NCI-H524 (cell line): ENCODE measurements around the gene POR.
"Not testable (repeated sequence)": the region's sequence is repeated elsewhere in the genome, so short reads cannot be mapped to it uniquely, and the experiment has no call there.

ENCODE experiments used
- DNase-seq, 2 experiments: peaks; one replicate each; lab custom pipeline; 2025; lab: John Stamatoyannopoulos, UW

POR gene

DNA sequence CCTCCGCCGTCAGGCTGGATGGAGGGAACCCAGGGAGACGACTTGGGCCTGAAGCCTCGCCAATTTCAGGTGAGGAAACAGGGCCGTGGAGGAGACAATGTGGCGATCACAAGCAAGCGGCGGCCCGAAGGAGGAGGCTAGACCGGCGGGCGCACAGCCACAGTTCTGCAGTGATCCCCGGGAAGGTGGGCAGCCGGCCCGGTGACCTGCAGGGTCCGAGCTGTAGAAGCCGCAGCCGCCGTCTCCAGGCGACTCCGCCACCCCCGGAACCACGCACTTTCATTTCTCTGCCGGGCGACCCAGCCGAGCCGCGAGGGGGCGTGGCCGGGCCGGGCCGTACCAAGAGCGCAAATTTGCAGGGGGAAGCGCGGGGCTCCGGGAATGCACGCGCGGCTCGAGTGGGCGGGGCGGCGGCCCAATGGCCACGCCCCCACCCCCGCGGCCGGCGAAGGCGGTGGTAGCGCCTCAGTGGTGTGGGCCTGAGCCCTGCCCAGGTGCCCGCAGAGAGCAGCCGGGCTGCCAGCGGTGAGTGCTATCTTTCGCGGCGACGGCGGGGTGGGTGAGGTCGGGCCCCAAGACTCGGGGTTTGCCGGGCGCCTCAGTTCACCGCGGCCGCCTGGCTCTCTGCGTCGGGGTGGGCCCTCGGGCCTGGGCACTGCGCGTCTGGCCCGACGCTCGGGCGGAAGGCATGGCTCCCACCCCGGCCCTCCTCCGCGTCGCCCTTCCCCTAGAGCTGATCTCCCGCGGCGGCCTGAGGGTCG lies at the start of gene POR:
TSS of gene POR (plus strand) at position 501 of the 761 bp plus-strand sequence. CDS start 38,847 bp downstream, outside the sequence.
- peak; percentile 88 to 90 for DNase-seq

DNA sequence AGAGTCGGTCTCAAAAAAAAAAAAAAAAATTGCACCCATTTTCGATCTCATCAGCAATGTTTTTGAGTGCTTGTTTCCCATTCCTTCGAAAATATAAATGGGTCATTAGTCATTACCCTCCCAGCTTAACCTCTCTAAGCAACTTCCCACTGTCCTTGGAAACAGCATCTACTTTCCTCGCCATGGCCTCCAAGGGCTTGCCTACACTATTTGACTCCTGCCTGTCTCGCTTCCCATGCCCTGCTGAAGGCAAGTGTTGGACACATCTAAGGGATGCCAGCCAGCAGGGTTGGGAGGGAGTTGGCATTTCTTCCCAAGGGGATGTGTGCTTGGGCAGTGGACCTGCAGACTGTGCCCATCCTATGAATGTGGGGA lies 48.9 kb upstream of the POR start:
- DNase-seq: peak in 1 of 2 experiments; percentile 40

DNA sequence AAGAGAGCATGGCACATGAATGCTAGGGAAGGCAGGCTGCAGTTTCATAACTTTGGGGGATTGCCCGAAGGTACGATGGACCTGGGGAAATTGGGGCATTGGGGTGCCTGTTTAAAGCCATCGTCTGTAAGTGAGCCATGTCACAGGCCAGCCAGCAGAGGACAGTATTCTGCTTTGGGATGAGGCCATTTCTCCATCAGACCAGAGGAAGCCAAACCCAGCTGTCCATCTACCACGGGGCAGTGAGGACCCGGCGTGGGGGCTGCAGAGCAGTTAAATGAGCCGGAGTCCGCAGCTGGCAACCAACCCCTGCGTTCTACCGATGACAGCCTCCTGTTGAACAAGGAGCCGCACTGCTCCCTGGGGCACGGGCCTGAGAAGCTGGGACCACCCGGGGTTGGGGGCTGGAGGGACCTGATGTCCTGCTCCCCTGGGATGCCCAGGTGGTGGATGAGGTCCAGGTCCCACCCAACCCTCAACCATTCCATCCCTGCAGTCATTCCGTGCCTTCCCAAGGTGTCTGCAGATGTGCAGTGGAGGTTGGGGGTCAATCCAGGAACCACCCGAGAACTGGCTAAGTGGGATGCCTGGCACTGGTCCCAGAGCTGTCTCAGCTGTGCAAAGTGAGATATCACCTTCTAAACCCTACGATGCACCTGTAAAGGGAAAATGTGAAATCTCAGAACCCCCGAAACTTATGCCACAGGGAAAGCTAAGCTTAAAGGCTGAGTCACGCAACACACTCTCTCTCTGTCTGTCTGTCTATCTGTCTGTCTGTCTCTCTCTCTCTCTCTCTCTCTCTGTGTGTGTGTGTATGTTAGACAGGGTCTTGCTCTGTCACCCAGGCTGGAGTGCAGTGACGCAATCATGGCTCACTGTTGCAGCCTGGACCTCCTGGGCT lies 48.2 kb upstream of the POR start:
- peak; percentile 44 to 76 for DNase-seq

DNA sequence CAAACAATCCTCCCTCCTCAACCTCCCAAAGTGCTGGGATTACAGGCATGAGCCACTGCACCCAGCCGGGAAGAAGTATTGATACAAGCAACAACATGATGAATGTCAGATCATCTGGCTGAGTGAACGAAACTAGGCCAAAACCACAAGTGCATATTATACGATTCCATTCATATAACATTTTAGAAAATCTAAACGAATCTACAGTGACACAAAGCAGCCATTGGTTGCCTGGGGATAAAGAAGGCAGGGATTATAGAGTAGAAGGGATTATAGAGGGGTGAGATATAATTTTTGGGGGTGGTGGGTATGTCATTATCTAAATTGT lies 47.6 kb upstream of the POR start:
- no peak for DNase-seq

DNA sequence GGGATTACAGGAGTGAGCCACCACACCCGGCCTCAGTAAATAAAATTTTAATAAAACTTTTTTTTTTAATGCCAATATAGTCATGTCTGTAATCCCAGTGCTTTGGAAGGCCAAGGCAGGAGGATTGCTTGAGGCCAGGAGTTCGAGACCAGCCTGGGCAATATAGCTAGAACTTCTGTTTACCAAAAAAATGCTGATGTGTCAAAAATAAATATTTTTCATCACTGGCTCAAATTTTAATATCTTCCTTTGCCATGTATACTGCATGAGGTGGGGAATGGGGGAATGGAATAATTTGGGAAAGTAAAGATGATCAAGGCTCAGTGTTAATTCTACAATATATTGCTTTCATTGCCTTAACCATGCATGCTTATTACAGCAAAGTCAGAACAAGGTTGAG lies 46.8 kb upstream of the POR start:
- no peak for DNase-seq

DNA sequence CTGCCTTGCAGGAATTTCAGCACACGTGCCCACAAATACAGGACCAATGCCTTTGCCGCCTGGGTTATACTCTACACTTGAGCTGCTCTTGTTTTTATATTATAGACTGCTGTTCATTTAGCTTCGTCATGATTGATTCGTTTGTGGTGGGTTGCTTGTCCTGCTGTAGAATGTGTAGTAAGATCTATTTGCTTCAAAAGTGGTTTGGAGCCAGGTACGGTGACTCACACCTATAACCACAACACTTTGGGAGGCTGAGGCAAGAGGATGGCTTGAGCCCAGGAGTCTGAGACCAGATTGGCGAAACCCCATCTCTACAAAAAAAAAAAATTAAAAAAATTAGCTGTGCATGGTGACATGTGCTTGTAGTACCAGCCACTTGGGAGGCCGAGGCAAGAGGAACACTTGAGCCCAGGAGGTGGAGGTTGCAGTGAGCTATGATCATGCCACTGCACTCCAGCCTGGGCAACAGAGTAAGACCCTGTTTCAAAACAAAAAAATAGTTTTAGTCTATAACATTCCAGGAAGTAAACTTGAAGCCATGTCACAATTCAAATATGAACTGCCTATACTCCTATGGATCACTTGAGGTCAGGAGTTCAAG lies 45.1 kb upstream of the POR start:
- DNase-seq: no peak

DNA sequence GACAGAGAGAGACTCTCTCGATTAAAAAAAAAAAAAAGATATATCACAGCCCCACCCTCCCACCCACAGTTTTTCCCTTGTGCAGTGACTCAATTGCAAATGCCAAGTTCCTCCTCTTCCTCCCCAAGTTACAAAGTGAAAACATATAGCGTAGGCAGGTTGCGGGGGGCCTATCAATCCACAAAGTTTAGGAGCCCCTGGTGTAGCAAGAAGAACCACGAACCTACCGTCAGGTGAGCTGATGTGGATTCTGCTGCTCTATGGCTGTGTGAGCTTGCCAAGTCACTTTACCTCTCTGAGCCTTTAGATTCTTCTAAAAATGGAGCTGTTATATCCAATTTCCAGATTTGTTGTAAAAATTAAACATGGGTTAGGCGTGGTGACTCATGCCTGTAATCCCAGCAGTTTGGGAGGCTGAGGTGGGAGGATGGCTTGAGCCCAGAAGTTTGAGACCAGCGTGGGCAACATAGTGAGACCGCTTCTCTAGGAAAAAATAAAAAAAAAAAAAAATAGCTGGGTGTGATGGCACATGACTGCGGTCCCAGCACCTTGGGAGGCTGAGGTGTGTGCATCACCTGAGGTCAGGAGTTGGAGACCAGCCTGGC lies 44.3 kb upstream of the POR start:
- no peak for DNase-seq

DNA sequence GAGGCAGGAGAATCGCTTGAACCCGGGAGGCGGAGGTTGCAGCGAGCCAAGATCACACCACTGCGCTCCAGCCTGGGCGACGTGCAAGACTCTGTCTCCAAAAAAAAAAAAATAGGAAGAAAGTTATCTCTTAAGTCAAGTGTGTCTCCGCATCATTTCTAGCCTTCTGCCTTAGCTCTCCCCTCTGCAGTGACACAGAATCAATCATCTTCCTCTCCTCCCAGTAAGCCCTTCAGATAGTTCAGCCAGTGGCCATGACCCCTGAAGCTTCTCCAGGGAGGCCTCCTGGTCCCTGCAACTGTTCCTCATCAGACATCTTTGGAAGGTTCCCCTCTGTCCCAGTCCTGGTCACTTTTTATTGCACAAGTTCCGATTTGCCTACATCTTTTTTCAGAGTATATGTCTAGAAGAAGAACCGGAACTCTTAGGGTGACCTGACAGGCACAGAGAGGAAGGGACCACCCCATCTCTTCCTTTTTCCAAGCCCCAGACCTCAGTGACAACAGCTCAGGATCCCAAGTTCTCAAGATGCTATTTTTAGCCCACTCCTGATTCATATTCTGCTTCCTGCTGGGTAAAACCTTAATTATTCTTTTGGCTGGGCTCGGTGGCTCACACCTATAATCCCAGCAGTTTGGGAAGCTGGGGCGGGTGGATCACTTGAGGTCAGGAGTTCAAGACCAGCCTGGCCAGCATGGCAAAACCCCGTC lies 42.7 kb upstream of the POR start:
- no peak for DNase-seq

DNA sequence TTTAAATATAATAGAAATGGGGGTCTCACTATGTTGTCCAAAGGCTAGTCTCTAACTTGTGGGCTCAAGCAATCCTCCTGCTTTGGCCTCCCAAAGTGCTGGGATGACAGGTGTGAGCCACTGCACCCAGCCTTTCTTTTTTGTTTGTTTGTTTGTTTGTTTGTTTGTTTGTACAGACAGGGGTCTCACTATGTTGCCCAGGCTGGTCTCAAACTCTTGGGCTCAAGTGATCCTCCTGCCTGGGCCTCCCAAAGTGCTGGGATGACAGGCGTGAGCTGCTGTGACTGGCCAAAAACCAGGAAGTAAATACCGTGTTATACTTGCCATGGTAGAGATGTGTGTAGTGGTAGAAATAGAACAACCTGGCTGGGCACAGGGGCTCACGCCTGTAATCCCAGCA lies 40.8 kb upstream of the POR start:
- DNase-seq: not testable (repeated sequence)

DNA sequence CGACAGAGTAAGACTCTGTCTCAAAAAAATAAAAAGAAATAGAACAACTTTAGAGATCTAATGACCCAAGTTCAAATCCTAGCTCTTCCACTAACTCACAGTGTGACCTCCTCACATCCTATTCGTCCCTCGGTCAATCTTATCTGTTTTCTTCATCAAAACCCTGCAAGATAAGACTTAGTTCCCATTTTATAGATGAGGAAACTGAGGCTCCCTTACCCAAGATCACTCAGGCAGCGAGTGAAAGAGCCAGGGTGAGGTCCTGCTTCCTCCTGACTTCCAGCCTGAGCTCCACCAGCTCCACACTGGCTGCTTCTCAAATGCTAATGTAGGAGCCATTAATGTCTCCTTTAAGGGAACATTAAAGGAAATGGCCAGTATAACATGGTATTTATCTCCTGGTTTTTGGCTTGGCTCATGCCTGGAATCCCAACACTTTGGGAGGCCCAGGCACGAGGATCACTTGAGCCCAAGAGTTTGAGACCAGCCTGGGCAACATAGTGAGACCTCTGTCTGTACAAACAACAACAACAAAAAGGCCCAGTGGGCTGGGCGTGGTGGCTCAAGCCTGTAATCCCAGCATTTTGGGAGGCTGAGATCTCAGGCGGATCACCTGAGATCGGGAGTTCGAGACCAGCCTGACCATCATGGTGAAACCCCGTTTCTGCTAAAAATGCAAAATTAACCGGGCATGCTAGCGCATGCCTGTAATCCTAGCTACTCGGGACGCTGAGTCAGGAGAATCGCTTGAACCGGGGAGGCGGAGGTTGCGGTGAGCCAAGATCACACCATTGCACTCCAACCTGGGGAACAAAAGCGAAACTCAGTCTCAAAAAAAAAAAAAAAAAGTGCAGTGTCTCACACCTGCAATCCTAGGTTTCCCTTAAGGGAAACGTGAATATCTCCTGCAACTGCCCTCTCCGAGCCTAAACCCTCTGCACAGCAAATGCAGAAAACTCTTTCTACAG lies 39.6 kb upstream of the POR start:
- no peak for DNase-seq

DNA sequence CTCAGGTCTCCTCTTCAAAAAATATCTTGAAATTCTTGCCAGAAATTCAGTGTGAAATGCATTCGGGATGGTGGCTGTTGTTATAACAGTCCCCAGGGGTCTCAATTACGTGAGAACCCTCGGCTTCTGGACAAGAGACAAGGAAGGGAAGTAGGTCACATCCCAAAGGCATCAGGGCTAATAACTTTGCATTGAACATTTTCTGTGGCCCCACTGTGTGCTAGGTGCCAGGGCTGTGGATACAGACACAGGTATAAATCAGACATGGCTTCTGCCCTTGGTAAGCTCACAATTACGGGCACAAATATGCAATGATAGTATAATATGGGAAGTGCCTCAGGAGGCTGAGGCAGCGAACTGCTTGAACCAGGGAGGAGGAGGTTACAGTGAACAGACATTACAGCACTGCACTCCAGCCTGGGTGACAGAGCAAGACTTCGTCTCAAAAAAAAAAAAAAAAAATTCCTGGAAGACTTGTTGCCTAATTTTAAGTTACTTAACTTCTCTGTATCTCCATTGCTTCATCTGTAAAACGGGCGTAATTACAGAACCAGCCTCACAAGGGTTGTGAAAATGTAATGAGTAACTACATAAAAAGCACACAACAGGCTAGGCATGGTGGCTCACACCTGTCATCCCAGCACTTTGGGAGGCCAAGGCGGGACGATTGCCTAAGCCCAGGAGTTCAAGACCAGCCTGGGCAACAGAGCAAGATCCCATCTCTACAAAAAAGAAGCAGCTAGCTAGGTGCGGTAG lies 38.7 kb upstream of the POR start:
- no peak for DNase-seq

DNA sequence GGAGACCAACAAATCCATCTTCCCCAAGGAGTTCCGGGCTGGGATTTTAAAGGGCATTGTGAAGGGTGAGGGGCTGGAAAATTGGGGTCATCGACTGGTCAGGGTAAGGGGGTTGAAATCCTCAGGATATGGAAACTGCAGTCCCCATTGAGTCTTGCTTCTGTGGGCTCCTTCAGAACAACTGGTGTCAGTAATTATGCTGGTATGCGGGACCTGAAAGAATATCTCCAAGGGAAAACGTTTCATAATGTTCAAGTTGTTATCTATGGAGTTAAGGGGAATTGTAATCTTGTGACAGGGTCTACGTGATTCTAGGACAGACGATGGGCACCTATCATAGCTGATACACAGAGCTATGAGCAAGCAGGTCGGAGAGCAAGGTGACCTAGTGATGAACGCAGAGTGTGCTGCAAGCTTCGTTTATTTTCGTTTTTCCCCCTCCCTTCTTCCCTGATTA lies 36.6 kb upstream of the POR start:
- no peak for DNase-seq

DNA sequence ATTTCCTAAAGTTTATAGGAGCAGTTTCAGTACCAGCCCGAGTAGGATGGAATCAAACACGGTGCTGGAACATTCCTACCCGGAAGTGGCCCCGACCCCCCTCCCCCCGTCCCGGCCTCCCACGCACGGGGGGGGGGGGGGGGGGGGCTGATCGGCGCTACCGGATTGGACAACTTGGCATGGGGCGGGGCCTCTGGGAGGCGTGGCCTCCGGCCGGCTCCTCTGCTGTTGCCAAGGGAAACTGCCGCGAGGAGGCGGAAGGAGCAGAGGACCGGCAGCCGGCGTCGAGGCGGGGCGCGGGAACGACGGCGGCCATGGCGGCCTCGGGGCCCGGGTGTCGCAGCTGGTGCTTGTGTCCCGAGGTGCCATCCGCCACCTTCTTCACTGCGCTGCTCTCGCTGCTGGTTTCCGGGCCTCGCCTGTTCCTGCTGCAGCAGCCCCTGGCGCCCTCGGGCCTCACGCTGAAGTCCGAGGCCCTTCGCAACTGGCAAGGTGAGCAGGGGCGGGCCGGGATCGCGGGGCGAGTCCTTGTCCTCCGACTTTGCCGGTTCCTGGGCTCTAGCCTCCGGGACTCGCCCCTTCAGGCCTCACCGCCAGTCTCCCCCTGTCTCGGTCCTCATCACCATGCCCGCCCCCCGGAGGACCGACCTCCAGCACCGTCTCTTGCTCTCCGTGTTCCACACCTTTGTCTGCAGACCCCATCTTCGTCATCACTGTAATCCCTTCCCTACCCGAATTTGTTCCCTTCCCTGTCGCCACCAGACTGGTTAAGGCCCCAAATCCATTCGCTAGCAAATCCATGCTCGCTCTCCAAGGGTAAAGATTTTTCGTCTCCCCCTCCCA lies 36.0 kb upstream of the POR start, which contains the start of gene RHBDD2:
TSS of gene RHBDD2 (plus strand) at position 266 of the 843 bp plus-strand sequence. CDS start at position 315, 49 bp downstream.
- peak; percentile 83 to 93 for DNase-seq

DNA sequence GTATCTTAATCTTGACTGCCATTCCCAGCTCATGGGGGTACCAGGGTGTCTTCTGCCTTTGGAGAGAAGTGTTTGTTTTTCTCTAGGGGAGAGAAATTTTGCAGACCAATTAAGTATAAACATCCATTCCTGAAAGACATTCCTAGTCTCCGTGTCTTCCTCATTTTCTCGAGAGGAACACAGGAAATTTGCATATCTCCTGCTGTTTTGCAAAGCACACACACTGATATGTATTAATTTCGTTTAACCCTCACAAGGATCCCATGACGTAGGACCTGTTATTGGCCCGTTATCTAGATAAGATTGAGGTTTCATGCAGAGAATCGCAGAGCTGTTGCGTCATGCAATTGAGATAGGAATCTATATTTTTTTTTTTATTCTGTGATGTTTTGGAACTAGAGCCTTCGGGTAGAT lies 35.2 kb upstream of the POR start:
- DNase-seq: no peak

DNA sequence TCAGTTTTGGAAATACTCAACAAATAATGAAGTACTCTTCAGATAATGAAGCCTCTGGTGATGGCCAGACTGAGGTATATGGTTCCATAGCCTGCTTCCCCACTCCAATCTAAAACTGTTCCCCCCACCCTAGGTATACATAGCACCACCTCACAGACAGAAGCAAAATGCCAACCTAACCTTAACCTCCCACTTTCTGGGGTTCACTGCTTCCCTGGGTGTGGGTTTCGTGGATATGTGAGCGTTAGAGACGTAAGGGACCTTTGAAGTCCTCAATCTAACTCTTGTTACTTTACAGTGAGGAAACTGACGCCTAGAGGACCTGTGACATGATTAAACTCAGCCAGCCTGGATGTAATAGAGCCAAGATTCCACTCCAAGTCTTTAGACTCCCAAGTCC lies 34.7 kb upstream of the POR start:
- no peak for DNase-seq

DNA sequence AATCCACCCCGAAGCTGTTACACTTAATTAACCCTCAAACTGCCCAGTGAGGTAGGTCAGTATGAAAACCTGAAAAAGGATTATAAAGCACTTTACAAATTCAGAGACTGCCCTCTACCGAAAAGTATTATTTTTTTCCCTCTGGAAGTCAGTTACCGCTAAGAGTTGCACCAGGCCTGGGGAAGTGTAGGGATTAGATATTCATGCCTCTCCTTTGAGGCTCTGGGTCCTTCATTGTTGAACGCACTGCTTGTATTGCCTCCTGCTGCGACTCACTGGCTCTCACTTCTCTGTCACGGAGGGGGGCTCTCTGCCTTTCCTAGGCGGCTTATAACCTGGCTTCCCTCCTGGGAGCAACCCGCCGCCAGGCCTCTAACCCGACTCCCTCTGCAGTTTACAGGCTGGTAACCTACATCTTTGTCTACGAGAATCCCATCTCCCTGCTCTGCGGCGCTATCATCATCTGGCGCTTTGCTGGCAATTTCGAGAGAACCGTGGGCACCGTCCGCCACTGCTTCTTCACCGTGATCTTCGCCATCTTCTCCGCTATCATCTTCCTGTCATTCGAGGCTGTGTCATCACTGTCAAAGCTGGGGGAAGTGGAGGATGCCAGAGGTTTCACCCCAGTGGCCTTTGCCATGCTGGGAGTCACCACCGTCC lies 33.4 kb upstream of the POR start:
- DNase-seq: peak; percentile 16 to 49

DNA sequence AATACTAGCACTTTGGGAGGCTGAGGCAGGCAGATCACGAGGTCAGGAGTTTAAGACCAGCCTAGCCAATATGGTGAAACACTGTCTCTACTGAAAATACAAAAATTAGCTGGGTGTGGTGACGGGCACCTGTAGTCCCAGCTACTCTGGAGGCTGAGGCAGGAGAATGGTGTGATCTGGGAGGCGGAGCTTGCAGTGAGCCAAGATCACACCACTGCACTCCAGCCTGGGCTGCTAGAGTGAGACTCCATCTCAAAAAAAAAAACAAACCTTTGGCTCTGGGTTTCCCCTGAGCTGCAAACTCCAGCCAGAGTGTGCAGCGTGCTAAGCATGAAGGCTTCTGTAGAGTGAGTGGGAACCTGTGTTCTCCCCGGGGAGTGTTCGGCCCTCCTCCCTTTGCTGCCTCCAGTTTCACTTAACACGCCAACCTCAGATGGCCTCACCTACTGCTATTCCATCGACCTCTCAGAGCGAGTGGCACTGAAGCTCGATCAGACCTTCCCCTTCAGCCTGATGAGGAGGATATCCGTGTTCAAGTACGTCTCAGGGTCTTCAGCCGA lies 31.6 kb upstream of the POR start:
- not testable (repeated sequence) for DNase-seq

DNA sequence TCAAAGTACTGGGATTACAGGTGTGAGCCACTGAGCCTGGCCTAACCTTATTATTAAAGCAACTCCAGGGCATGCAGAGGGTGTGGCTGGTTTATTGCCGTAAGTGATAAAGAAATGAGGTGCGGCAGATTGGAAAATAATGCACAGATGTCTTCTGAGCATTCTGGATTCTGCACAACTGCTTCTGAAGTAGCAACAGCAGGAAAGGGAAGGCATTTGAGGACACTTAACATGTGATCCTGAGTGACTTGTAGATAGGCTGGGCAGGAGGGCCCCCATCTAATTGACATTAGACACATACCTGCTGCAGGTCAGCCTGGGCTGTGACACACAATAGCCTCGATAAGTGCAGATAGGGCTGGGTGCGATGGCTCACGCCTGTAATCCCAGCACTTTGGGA lies 30.5 kb upstream of the POR start:
- peak; percentile 81 to 94 for DNase-seq
